Measurements from ENCODE around the gene SLC25A36.

SLC25A36 gene, protein sequence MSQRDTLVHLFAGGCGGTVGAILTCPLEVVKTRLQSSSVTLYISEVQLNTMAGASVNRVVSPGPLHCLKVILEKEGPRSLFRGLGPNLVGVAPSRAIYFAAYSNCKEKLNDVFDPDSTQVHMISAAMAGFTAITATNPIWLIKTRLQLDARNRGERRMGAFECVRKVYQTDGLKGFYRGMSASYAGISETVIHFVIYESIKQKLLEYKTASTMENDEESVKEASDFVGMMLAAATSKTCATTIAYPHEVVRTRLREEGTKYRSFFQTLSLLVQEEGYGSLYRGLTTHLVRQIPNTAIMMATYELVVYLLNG

DNA sequence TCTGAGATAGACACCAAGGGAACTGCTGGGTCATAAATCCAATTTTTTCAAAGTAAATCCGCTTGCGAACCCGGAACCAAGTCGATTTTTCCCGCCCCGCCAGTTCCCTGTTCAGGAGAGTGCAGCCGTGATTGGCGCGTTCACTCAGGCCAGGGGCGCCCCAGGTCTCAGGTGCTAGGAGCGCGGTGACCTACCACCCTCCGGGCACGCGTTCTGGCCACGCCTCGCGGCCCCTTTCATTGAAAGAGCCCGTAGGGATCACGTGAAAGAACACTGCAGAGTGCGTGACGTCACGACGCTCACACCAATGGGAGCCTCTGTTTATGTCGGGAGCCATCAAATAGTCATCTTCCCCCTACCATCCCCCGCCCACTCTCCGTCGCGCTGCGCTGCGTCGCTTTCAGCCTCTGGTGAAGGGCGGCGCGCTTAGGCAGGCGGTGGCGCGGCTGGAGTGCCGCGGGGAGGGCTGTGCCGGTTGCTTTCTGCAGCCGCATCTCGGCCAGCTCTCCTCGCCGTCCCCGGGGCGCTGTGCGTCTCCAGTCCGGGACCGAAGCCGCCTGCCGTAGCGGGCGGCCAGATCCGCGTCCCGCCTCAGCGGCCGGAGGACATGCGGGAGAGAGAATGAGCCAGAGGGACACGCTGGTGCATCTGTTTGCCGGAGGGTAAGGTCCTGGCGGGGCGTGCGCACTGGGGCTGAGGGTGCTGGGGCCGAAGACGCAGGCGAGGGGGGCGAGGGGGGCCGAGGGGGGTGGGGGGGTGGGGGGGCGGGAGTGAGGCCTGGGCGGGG, at the start of gene SLC25A36:
SLC25A36 (plus strand) TSS at position 403 of the 787 bp plus-strand sequence; CDS start at position 622, 219 bp downstream.
- Histone ChIP-seq H3K9me3 (ENCODE audit: control insufficient read depth, low read depth, low read length) (no peaks in the 10 kb centered on the region), H3K27me3 (ENCODE audit: control insufficient read depth, insufficient read depth, low read length) (no peaks in the 10 kb centered on the region), H3K4me3 (ENCODE audit: low read length) (peak within 1 kb of the TSS; percentile 99), H3K36me3 (ENCODE audit: control insufficient read depth, low read depth, low read length) (no peaks in the 10 kb centered on the region), H3K4me1 (ENCODE audit: control insufficient read depth, low read depth, low read length) (peaks cover 14% of the 10 kb centered on the region), H3K27ac (ENCODE audit: low read length) (peak within 1 kb of the TSS; percentile 90), H3K9ac (ENCODE audit: low read length) (peak within 1 kb of the TSS; percentile 96)

DNA sequence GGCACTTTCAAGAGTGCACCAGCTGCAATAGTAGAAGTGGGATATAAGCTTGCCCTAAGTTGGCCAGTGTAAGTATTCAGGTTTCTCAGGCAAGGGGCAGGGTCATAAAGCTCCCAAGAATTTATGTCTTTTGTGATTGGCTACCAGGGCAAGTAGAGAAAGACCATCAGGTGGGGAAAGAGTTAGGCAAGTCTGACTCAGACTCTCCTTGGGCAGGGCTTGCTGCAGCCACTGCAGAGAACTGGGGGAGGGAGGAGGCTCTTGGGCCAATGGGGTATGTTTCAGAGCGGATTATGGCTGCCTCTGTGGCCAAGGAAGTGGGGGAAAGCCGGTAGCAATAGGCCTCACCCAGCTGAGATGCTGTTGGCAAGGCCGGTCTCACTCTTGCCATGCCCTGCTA, 44.6 kb upstream of the SLC25A36 start:
- Histone ChIP-seq H3K4me1 (ENCODE audit: control insufficient read depth, low read depth, low read length) (no peaks in the 10 kb centered on the region), H3K27me3 (ENCODE audit: control insufficient read depth, insufficient read depth, low read length) (no peaks in the 10 kb centered on the region), H3K9ac (ENCODE audit: low read length) (no peak overlapping the region), H3K4me3 (ENCODE audit: low read length) (no peak overlapping the region), H3K36me3 (ENCODE audit: control insufficient read depth, low read depth, low read length) (no peaks in the 10 kb centered on the region), H3K27ac (ENCODE audit: low read length) (no peak overlapping the region), H3K9me3 (ENCODE audit: control insufficient read depth, low read depth, low read length) (no peaks in the 10 kb centered on the region)

DNA sequence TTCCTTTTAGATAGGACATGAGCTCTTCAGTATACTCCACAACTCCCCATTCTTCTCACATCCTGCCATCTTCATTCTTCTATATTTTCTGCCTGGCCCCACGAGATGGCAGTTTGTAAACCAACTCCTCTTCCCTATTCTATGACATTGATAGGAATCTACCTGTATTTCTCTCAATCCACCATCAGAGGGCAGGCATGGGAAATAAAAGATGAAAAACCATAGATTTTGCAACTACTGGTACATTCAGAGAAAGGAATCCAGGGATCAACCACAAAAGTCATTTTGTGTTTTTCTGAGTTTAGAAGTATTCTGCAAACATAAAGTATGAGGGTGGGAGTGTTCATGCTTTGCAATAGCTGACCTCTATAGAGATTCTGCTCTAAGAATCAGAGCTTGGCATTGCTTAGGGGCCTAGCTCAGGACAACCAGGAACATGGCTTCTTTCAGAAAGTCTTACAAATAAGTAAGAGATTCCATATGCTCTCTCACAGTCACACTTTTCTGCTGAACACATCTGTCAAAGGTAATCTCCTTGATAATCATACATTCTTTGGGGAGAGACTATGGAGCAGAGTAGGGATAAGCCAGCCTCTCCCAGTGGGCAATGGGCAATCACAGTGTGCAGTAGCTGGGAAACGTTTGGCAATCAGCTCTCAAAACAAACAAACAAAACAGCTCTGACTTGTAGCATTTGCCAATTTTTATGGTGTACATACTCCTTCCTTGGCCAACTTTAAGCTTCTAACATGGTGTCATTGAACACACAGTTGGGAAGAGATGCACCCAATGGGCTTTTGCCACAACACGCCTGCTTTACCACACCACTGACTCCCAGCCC, 43.1 kb upstream of the SLC25A36 start:
- no peak overlapping the region for H3K27ac ChIP-seq (ENCODE audit: low read length)
- H3K4me3 ChIP-seq (ENCODE audit: low read length) = no peak overlapping the region
- no peaks in the 10 kb centered on the region for H3K9me3 ChIP-seq (ENCODE audit: control insufficient read depth, low read depth, low read length)

DNA sequence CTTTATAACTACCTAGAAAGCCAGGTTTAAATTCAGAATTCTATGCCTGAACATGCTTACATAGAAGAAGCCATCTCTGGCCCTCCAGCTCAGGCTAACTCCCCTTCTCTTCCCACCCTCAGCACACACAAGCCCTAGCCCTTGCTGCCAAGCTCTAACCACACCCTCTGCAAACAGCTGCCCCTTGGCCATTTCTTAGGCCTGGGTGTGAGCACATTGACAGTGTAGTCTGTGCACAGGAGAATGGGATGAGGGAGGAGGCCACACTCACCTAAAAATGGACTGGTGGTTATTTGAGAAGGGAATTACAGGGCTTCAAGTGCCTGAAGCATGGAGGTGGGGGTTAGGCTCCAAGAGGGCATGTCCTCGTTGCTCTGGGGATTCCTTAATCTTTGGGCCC, 42.3 kb upstream of the SLC25A36 start:
- H3K36me3 ChIP-seq (ENCODE audit: control insufficient read depth, low read depth, low read length) = no peaks in the 10 kb centered on the region
- no peaks in the 10 kb centered on the region for H3K4me1 ChIP-seq (ENCODE audit: control insufficient read depth, low read depth, low read length)
- H3K27ac ChIP-seq (ENCODE audit: low read length) = no peak overlapping the region

More for the DNA sequence above, 43.1 kb upstream of the SLC25A36 start:
- H3K4me1 ChIP-seq (ENCODE audit: control insufficient read depth, low read depth, low read length) = no peaks in the 10 kb centered on the region
- H3K27me3 ChIP-seq (ENCODE audit: control insufficient read depth, insufficient read depth, low read length) = no peaks in the 10 kb centered on the region
- H3K9ac ChIP-seq (ENCODE audit: low read length) = no peak overlapping the region
- H3K36me3 ChIP-seq (ENCODE audit: control insufficient read depth, low read depth, low read length) = no peaks in the 10 kb centered on the region

DNA sequence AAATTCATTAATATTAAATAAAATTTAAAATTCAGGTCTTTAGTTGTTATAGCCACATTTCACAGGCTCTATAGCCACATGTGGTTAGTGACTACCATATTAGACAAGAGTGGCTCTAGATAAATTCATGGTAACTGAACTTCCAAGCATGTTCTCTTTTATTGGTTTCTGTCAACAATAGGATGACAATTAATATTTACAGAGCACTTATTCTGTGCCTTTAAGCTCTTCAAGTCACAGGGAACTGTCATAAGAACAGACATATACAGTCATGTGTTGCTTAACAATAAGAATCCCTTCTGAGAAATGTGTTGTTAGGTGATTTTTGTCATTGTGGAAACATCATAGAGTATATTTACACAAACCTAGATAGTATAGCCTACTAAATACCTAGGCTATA, 38.8 kb upstream of the SLC25A36 start:
- Histone ChIP-seq H3K4me1 (ENCODE audit: control insufficient read depth, low read depth, low read length) (no peaks in the 10 kb centered on the region), H3K27ac (ENCODE audit: low read length) (no peak overlapping the region), H3K9ac (ENCODE audit: low read length) (no peak overlapping the region)

More for the DNA sequence above, 42.3 kb upstream of the SLC25A36 start:
- no peaks in the 10 kb centered on the region for H3K9me3 ChIP-seq (ENCODE audit: control insufficient read depth, low read depth, low read length)
- H3K27me3 ChIP-seq (ENCODE audit: control insufficient read depth, insufficient read depth, low read length) = no peaks in the 10 kb centered on the region
- H3K9ac ChIP-seq (ENCODE audit: low read length) = no peak overlapping the region
- no peak overlapping the region for H3K4me3 ChIP-seq (ENCODE audit: low read length)

DNA sequence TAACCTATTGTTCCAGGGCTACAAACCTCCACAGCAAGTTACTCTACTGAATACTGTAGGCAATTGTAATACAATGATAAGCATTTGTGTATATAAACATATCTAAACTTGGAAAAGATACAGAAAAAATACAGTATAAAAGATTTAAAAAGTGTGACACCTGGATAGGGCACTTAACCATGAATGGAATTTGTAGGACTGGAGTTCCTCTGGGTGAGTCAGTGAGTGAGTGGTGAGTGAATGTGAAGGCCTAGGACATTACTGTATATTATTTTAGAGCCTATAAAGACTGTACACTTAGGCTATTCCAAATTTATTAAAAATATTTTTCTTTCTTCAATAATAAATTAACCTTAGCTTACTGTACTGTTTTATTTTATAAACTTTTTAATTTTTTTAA, 38.4 kb upstream of the SLC25A36 start:
- Histone ChIP-seq H3K27me3 (ENCODE audit: control insufficient read depth, insufficient read depth, low read length) (no peaks in the 10 kb centered on the region), H3K27ac (ENCODE audit: low read length) (no peak overlapping the region), H3K4me1 (ENCODE audit: control insufficient read depth, low read depth, low read length) (no peaks in the 10 kb centered on the region), H3K36me3 (ENCODE audit: control insufficient read depth, low read depth, low read length) (no peaks in the 10 kb centered on the region), H3K9me3 (ENCODE audit: control insufficient read depth, low read depth, low read length) (no peaks in the 10 kb centered on the region), H3K9ac (ENCODE audit: low read length) (no peak overlapping the region), H3K4me3 (ENCODE audit: low read length) (no peak overlapping the region)

More for the DNA sequence above, 38.8 kb upstream of the SLC25A36 start:
- Histone ChIP-seq H3K4me3 (ENCODE audit: low read length) (no peak overlapping the region), H3K36me3 (ENCODE audit: control insufficient read depth, low read depth, low read length) (no peaks in the 10 kb centered on the region), H3K9me3 (ENCODE audit: control insufficient read depth, low read depth, low read length) (no peaks in the 10 kb centered on the region), H3K27me3 (ENCODE audit: control insufficient read depth, insufficient read depth, low read length) (no peaks in the 10 kb centered on the region)

DNA sequence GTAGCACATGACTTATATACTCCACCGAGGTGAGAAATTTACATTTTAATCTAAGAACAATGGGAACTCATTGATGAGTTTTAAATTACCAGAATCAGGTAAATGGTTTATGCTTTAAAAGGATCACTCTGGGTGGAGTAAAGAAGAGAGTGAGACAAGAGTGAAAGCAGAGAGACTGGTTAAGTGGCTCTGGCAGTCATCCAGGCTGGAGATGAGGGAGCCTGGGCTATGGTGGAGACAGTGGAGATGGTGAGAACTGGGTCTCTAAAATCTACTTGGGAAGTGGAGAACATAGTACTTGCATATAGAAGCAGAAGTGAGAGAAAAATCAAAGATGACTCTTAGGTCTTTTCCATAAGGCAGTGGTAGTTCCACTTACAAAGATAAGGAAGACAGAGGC, 37.1 kb upstream of the SLC25A36 start:
- no peak overlapping the region for H3K9ac ChIP-seq (ENCODE audit: low read length)
- no peaks in the 10 kb centered on the region for H3K36me3 ChIP-seq (ENCODE audit: control insufficient read depth, low read depth, low read length)
- H3K4me3 ChIP-seq (ENCODE audit: low read length) = no peak overlapping the region
- H3K27me3 ChIP-seq (ENCODE audit: control insufficient read depth, insufficient read depth, low read length) = no peaks in the 10 kb centered on the region
- no peak overlapping the region for H3K27ac ChIP-seq (ENCODE audit: low read length)
- H3K9me3 ChIP-seq (ENCODE audit: control insufficient read depth, low read depth, low read length) = no peaks in the 10 kb centered on the region
- H3K4me1 ChIP-seq (ENCODE audit: control insufficient read depth, low read depth, low read length) = no peaks in the 10 kb centered on the region

DNA sequence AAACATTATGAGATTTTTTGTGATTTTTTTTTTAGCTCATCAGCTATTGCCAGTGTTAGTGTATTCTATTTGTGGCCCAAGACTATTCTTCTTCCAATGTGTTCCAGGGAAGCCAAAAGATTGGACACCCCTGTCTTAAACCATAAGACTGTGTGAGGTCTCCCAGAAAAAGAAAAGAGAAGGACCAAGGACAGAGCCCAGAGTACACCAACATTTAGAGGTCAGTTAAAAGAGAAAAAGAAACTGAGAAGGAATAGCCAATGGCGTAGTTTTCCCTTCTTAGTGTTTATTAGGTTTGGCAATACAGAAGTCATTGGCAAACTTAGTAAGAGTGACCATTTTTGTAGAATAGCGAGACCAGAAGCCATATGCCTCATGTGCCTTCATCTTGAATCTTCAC, 36.1 kb upstream of the SLC25A36 start:
- no peaks in the 10 kb centered on the region for H3K36me3 ChIP-seq (ENCODE audit: control insufficient read depth, low read depth, low read length)
- no peaks in the 10 kb centered on the region for H3K9me3 ChIP-seq (ENCODE audit: control insufficient read depth, low read depth, low read length)
- no peaks in the 10 kb centered on the region for H3K27me3 ChIP-seq (ENCODE audit: control insufficient read depth, insufficient read depth, low read length)
- no peak overlapping the region for H3K9ac ChIP-seq (ENCODE audit: low read length)
- no peaks in the 10 kb centered on the region for H3K4me1 ChIP-seq (ENCODE audit: control insufficient read depth, low read depth, low read length)
- no peak overlapping the region for H3K27ac ChIP-seq (ENCODE audit: low read length)
- H3K4me3 ChIP-seq (ENCODE audit: low read length) = no peak overlapping the region

DNA sequence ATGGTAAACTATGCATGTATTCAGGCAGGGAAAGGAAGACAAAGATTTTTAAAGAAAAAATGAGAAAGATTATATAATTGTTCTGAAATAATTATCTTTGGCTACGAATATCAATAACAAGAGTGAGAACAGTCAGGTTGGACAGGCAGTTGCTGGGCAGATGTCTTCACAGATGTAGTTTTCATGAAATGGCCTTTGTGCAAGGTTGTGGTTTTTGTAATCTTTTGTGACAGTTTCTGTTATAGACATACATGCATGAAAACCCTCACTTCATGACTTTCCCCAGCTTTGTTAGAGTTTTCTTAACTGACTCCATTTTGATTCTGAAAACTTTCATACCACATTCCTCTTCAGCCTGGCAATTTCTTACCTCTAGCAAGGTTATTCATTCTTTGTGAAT, 34.9 kb upstream of the SLC25A36 start:
- Histone ChIP-seq H3K9me3 (ENCODE audit: control insufficient read depth, low read depth, low read length) (no peaks in the 10 kb centered on the region), H3K27me3 (ENCODE audit: control insufficient read depth, insufficient read depth, low read length) (no peaks in the 10 kb centered on the region), H3K9ac (ENCODE audit: low read length) (no peak overlapping the region), H3K27ac (ENCODE audit: low read length) (no peak overlapping the region), H3K4me1 (ENCODE audit: control insufficient read depth, low read depth, low read length) (no peaks in the 10 kb centered on the region), H3K36me3 (ENCODE audit: control insufficient read depth, low read depth, low read length) (no peaks in the 10 kb centered on the region), H3K4me3 (ENCODE audit: low read length) (no peak overlapping the region)

DNA sequence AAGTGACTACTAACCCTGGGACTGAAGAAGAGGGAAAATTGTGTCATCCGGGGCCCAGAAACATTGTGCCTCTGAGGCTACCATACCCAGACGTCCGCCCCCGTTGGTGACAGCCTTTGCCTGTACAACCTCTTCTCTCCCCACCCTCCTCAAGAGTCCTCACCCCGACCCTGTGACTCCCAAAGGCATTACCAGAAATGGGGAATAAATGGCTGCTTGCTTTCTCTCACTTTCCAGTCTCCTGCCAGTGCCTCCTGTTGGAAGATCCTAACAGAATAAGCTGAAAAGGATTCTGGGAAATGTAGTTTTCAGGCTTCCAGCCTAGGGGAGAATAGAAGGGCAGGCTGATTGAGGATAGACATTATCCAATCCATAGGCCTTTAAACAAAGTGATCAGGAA, 30.8 kb upstream of the SLC25A36 start:
- H3K9me3 ChIP-seq (ENCODE audit: control insufficient read depth, low read depth, low read length) = no peaks in the 10 kb centered on the region
- peak overlapping the region; percentile 43 for H3K4me3 ChIP-seq (ENCODE audit: low read length)
- no peaks in the 10 kb centered on the region for H3K36me3 ChIP-seq (ENCODE audit: control insufficient read depth, low read depth, low read length)
- H3K4me1 ChIP-seq (ENCODE audit: control insufficient read depth, low read depth, low read length) = no peaks in the 10 kb centered on the region
- H3K27me3 ChIP-seq (ENCODE audit: control insufficient read depth, insufficient read depth, low read length) = no peaks in the 10 kb centered on the region
- no peak overlapping the region for H3K27ac ChIP-seq (ENCODE audit: low read length)
- H3K9ac ChIP-seq (ENCODE audit: low read length) = no peak overlapping the region

DNA sequence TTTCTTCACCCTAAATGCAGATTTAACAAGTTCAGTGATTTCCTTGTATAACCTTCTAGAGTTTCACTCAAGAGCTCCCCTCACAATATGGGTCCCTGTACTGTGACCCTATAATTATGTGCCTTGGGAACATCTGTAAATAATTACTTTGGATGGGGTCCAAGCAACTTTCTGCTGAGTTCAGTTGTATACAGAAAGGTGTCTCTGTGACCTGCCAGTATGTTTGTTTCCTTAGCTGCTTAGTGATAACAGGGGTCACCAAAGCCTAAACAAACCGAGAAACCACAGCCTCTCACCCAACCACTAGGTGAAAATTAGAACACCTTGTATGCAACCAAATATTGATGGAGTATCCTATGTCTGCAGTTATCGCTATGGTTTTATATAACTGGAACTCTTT, 29.8 kb upstream of the SLC25A36 start:
- no peaks in the 10 kb centered on the region for H3K9me3 ChIP-seq (ENCODE audit: control insufficient read depth, low read depth, low read length)
- no peak overlapping the region for H3K27ac ChIP-seq (ENCODE audit: low read length)
- no peak overlapping the region for H3K9ac ChIP-seq (ENCODE audit: low read length)
- no peaks in the 10 kb centered on the region for H3K36me3 ChIP-seq (ENCODE audit: control insufficient read depth, low read depth, low read length)
- no peak overlapping the region for H3K4me3 ChIP-seq (ENCODE audit: low read length)
- no peaks in the 10 kb centered on the region for H3K27me3 ChIP-seq (ENCODE audit: control insufficient read depth, insufficient read depth, low read length)
- no peaks in the 10 kb centered on the region for H3K4me1 ChIP-seq (ENCODE audit: control insufficient read depth, low read depth, low read length)
